HCT116 (cell line): ENCODE data around the gene LRRC8B. TPM values are rescaled to one million over a fixed set of nuclear protein-coding genes. Genes with fewer than 3 reads are reported as not detected.
A peak's percentile ranks its signal among the peaks of the same experiment; 100 is the strongest.

Source experiments
- ATAC-seq: fragments of 200-7000 bp; cut with Tn5 transposase; 2 replicates; pipeline ENCODE4 v1.9.1; 2020; ENCODE audit warnings: mild to moderate bottlenecking, moderate library complexity
- BruUV-seq: library from RNA; stranded (reverse); fragments of 400-500 nt; replicated peaks from 2 replicates; lab custom pipeline; 2021; lab: Mats Ljungman, UMichigan
- CTCF ChIA-PET: fragments of 300-600 bp; sonication (Branson Sonifier 250); formaldehyde crosslinking; loops from one replicate; lab custom pipeline; 2021; ENCODE audit warnings: antibody characterized with exemption; lab: Charles Lee
- POLR2A ChIA-PET: fragments of 300-600, 350-600 bp; sonication (Branson Sonifier 250); formaldehyde crosslinking; loops from one replicate; lab custom pipeline; 2021; ENCODE audit warnings: antibody characterized with exemption; lab: Charles Lee
- RAD21 ChIA-PET, 2 experiments: fragments of 300-600 bp; sonication (Branson Sonifier 250); formaldehyde crosslinking; loops; one replicate each; lab custom pipeline; 2023; ENCODE audit warnings: low total read pairs in 2 of 2; ENCODE audit not compliant: uncharacterized antibody in 2 of 2, unreplicated experiment in 2 of 2, low non-redundant PET in 1 of 2; lab: Charles Lee
- DNase-seq: peaks from one replicate; pipeline ENCODE4 v3.0.0-alpha.2; 2010; ENCODE audit warnings: low read depth, low spot score
- H2AFZ ChIP-seq: fragments of 200-600 bp; shearing (Covaris generic), sonication (generic); 2 replicates; pipeline ENCODE4 v1.6.1; 2017; ENCODE audit warnings: low read depth, mixed run types, mixed read lengths, antibody characterized with exemption, low read length; ENCODE audit not compliant: poor library complexity, severe bottlenecking
- H3K27ac ChIP-seq: 2 replicates; pipeline ENCODE4 v1.5.1; 2012; ENCODE audit warnings: low read depth, low read length
- H3K27me3 ChIP-seq: fragments of 200-600 bp; sonication (generic); 2 replicates; pipeline ENCODE4 v1.6.1; 2016; ENCODE audit warnings: mixed run types, low read length, mixed read lengths; ENCODE audit not compliant: insufficient read depth
- H3K36me3 ChIP-seq, 2 experiments: fragments of 200-500 bp in 1 of 2; fragments of 200-600 bp in 1 of 2; sonication (Bioruptor generic) in 1 of 2; sonication (generic) in 1 of 2; 2 replicates each; pipeline versions ENCODE4 v1.5.1 to v1.6.1; 2014 to 2016; ENCODE audit warnings: low read length in 2 of 2, inconsistent platforms in 1 of 2, mixed read lengths in 1 of 2, mixed run types in 1 of 2; ENCODE audit not compliant: insufficient read depth in 2 of 2, control insufficient read depth in 1 of 2
- H3K4me1 ChIP-seq, 2 experiments: fragments of 200-600 bp in 1 of 2; sonication (generic) in 1 of 2; 2 replicates each; pipeline versions ENCODE4 v1.5.1 to v1.6.1; 2012 to 2017; ENCODE audit warnings: low read length in 2 of 2, inconsistent platforms in 1 of 2, mild to moderate bottlenecking in 1 of 2, mixed read lengths in 1 of 2, mixed run types in 1 of 2, moderate library complexity in 1 of 2; ENCODE audit not compliant: insufficient read depth in 2 of 2, control insufficient read depth in 1 of 2
- H3K4me2 ChIP-seq: fragments of 200-600 bp; sonication (generic); 2 replicates; pipeline ENCODE4 v1.6.1; 2017; ENCODE audit warnings: mixed run types, low read length, mixed read lengths
- H3K4me3 ChIP-seq, 2 experiments: fragments of 200-600 bp in 1 of 2; sonication (generic) in 1 of 2; replicated peaks in 1 of 2; 2 replicates each; pipeline ENCODE4 v1.5.1; 2011 to 2016; ENCODE audit warnings: low read length in 2 of 2, control low read depth in 1 of 2, low read depth in 1 of 2, mild to moderate bottlenecking in 1 of 2, mixed read lengths in 1 of 2, mixed run types in 1 of 2
- H3K79me2 ChIP-seq: fragments of 200-600 bp; sonication (generic); 2 replicates; pipeline ENCODE4 v1.6.1; 2017; ENCODE audit warnings: mild to moderate bottlenecking, mixed run types, low read length, moderate library complexity, mixed read lengths; ENCODE audit not compliant: insufficient read depth
- H3K9ac ChIP-seq: fragments of 200-600 bp; sonication (generic); 2 replicates; pipeline ENCODE4 v1.6.1; 2016; ENCODE audit warnings: low read length, mixed read lengths
- H3K9me2 ChIP-seq: fragments of 200-600 bp; sonication (generic), shearing (Covaris generic); 2 replicates; pipeline ENCODE4 v1.6.1; 2017; ENCODE audit warnings: mixed run types, mild to moderate bottlenecking, moderate library complexity; ENCODE audit not compliant: insufficient read depth
- H3K9me3 ChIP-seq, 2 experiments: fragments of 200-500 bp in 1 of 2; fragments of 200-600 bp in 1 of 2; sonication (Bioruptor generic) in 1 of 2; sonication (generic) in 1 of 2; 2 replicates each; pipeline ENCODE4 v1.6.1; 2014 to 2017; ENCODE audit warnings: low read length in 2 of 2, mixed read lengths in 2 of 2, inconsistent platforms in 1 of 2, low read depth in 1 of 2, mild to moderate bottlenecking in 1 of 2, mixed run types in 1 of 2, moderate library complexity in 1 of 2; ENCODE audit not compliant: control insufficient read depth in 1 of 2, insufficient read depth in 1 of 2
- H4K20me1 ChIP-seq: fragments of 200-600 bp; sonication (generic), shearing (Covaris generic); 2 replicates; pipeline ENCODE4 v1.6.1; 2017; ENCODE audit warnings: mixed run types, mild to moderate bottlenecking, moderate library complexity; ENCODE audit not compliant: insufficient read depth
- FOSL1 ChIP-seq: IDR thresholded peaks from 2 replicates; pipeline ENCODE4 v1.6.1; 2012; ENCODE audit warnings: low read depth
- JUND ChIP-seq: IDR thresholded peaks from 2 replicates; pipeline ENCODE4 v1.6.1; 2012
- POLR2A ChIP-seq: IDR thresholded peaks from 2 replicates; pipeline ENCODE4 v1.7.0; 2011; ENCODE audit warnings: borderline replicate concordance; ENCODE audit not compliant: insufficient read depth, insufficient read length; ENCODE audit errors: extremely low read depth
- RAD21 ChIP-seq: IDR thresholded peaks from 2 replicates; pipeline ENCODE4 v1.6.1; 2012; ENCODE audit warnings: low read depth, mild to moderate bottlenecking
- ZFX ChIP-seq: fragments of 450-650 bp; IDR thresholded peaks from 2 replicates; pipeline ENCODE4 v1.6.1; 2017
- intact Hi-C: fragments of 100-400 bp; cut with micrococcal nuclease; formaldehyde crosslinking; loops from 2 replicates; pipeline ENCODE4 v1.10.0; 2022
- total RNA-seq: library from RNA; stranded (reverse); gene quantifications from one replicate; pipeline ENCODE4 v1.2.1, GENCODE V29; 2021; ENCODE audit not compliant: unreplicated experiment

LRRC8B gene
- total RNA-seq, 1 experiment from 2014 or later, result 17.9 TPM

- ATAC-seq (no peak), DNase-seq (no peak)
- Histone ChIP-seq H3K36me3 (peaks cover 9 to 19% of the 10 kb centered on the region in 2 experiments; a peak in 2 of 4 replicates), H3K9ac (no peak overlapping the region), H3K4me3 (no peak overlapping the region), H3K27ac (no peak overlapping the region), H3K9me2 (no peaks in the 10 kb centered on the region), H3K27me3 (no peaks in the 10 kb centered on the region), H2AFZ (no peak overlapping the region), H3K79me2 (no peaks in the 10 kb centered on the region; the same call in 1 of the 2 replicates), H3K9me3 (no peaks in the 10 kb centered on the region), H4K20me1 (no peaks in the 10 kb centered on the region), H3K4me2 (no peak overlapping the region)
- ChIA-PET POLR2A (no interaction called here), RAD21 (no interaction called here), CTCF (no interaction called here)
- intact Hi-C loops, result no loop called here
- BruUV-seq, result no TSS peak
- TF ChIP-seq FOSL1 (peak; percentile 37; the same call in 1 of the 2 replicates), JUND (peak; percentile 16; the same call in 1 of the 2 replicates), ZFX (no peak)
- TF ChIP-seq, all 23 proteins: peak for 2
- H3K4me1 ChIP-seq, result 0 out of 4 replicates have a peak, but pooled peaks cover 0 to 3% of the 10 kb centered on the region in 2 experiments
Observed at GRCh38 chr1:89581859-89582258, 57.2 kb downstream of the LRRC8B start.

- CTCF ChIA-PET, result no interaction called here
- Histone ChIP-seq H3K4me1 (0 out of 4 replicates have a peak, but pooled peaks cover 0 to 3% of the 10 kb centered on the region in 2 experiments), H3K4me2 (no peak overlapping the region), H3K9me2 (no peaks in the 10 kb centered on the region), H3K9ac (no peak overlapping the region), H4K20me1 (no peaks in the 10 kb centered on the region), H3K36me3 (peaks cover 9 to 19% of the 10 kb centered on the region in 2 experiments; a peak in 2 of 4 replicates), H3K4me3 (no peak overlapping the region), H2AFZ (no peak overlapping the region), H3K27me3 (no peaks in the 10 kb centered on the region), H3K27ac (no peak overlapping the region), H3K9me3 (no peaks in the 10 kb centered on the region), H3K79me2 (no peaks in the 10 kb centered on the region; the same call in 1 of the 2 replicates)
- POLR2A ChIA-PET, result no interaction called here
- ATAC-seq (no peak), DNase-seq (no peak)
- no TSS peak for BruUV-seq
- RAD21 ChIA-PET, result no interaction called here
- TF ChIP-seq POLR2A (no peak), RAD21 (no peak)
- intact Hi-C loops, result no loop called here
Observed at GRCh38 chr1:89582571-89582970, 57.9 kb downstream of the LRRC8B start.
